Occipital lobe (tissue), 2 donors: ENCODE data around the gene OSGIN1. TPM values are rescaled to one million over a fixed set of nuclear protein-coding genes. Genes with fewer than 3 reads are reported as not detected.

ENCODE experiments used
- DNase-seq: peaks from one replicate; lab custom pipeline; 2025; lab: John Stamatoyannopoulos, UW
- total RNA-seq: library from RNA; depleted of rRNA; stranded (reverse); fragments of >200 nt; gene quantifications from one replicate; pipeline ENCODE4 v1.2.3, GENCODE V29; 2014

The OSGIN1 gene
- total RNA-seq, 1 donor from 2014 or later = 0.31 TPM

GRCh38 chr16:83926726-83927397, 26.2 kb upstream of the OSGIN1 start:
- peak; percentile 49 for DNase-seq

GRCh38 chr16:83928341-83929055, 24.5 kb upstream of the OSGIN1 start:
- no peak for DNase-seq

DNA sequence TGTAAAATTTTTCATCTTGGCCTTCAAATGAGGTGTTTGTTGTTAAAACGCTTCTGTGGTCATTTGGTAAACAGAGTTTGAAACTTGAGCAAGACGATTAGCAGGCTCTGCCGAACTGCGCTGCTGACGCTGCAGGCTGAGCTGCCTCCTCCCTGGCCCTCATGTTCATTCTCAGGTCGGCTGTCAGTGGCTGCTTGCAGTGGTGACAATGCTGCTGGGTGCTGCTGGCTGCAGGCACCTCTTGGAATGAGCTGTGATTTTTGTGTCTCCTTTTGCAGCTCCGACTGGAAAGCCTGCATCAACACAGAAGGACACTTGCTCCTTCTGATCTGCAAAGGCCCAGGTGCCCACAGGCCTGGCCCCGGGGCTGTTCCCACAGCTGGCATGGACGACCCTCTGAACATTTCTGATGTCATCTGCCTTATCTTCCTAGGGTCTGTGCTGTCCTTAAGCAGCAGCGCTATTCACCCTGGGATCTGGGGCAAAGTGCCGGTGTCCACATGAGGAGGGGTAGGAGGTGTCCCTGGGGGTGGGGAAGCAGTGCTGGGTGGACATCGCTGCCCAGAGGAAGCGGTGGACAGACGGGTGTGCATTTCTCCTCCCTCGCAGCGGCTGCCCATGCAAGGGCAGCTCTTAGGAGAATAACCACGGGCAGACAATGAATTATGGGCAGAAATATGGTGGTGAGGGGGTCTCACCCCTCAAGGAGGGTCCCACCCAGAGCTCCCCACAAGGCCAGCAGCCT, 23.1 kb upstream of the OSGIN1 start:
- DNase-seq = no peak

DNA sequence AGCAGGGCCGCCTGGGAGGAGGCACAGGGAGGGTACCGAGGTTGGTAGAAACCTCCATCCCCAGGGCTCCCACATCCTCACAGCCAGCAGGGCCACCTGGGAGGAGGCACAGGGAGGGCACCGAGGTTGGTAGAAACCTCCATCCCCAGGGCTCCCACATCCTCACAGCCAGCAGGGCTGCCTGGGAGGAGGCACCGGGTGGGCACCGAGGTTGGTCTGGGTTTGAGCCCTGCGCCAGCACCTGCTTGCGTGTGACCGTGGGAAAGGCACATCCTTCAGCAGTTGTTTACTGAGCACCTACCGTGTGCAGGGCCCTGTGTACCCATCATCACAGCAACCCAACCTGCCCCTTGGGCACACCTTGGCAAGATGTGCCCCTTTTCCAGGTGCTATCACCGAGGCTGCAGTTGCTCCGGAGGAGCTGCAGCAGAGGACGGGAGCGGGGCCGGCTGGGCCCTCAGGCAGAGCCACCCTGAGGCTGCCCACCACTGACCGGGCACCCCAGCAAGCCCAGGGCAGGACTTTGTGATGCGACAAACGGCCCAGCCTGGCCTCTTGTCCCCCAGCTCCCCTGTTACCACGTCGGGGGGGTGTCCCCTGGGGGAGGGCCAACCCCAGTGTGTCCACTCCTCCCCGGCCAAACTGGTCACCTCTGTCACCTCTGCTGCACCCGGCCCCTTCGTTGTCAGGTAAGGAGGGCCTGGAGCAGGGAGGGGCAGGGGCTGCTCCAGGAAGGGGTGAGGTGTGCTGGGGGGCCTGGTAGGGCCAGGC, 22.1 kb upstream of the OSGIN1 start:
- no peak for DNase-seq

DNA sequence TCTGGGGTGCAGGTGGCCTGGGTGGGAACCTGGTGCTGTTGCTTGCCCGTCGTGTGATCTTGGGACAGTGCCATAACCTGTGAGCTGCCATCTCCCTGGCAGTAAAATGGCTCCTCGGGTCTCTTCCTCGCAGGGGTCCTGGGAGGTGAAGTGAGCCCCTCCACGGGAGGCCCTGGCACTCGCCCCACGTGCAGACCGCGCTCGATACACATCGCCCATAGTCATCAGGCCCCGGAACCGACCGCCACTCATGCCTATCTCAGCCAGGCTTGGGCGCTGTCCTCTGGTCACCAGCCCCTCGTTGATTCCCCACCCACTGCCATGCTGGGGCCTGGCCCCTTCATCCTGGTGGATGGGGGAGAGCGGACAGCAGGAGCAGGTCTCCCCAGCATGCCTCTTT, 21.5 kb upstream of the OSGIN1 start:
- DNase-seq = no peak

DNA sequence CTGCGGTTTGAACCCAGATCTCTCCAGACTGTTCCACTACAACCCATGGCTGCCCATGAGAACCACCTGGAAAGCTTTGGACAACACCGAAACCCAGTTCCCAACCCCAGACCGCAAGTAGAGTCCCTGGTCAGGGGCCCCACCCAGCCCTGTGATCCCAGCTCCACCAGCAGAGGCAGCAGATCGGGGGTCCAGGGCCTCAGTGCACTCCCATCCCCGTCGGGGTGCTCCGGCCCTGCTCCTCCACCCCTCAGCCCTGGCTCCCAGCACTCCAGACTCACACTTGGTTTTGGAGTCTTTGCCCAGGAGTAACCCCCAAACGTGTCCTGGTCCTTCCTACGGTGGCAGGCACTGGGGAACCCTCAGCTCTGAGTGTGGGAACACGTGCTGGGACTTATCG, 20.7 kb upstream of the OSGIN1 start:
- no peak for DNase-seq

DNA sequence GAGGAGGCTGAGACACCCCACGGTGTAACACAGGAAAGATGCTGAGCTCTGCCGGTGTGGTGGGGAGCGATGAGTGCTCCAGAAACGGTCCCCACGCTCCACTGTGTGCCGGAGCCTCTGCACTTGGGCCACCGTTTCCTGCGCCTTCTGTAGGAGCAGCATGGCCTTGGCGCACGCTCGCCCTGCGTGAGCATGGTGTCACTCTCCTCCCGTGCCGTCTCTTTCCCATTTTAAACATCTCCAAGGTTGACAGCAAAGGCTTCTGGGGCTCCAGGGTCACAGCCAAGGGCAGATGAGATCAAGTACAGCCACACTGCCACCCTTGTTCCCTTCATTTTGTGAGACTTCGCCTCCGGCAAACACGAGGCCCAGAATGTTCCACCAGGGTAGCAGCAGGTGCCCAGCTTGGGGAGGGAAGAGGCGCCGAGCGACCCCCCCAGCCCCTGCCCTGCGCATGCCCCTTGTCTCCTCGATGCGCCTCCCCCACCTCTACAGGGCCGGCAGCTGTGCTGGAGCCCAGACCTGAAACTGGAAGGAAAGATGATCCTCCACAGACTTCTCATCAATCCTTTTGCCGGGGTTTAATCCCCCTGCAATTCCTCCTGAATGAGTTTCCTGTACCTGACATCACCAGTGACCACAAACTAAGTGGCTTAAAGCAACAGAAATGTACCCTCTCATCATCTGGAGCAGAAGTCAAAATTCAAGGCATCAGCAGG, 19.9 kb upstream of the OSGIN1 start:
- DNase-seq = no peak

DNA sequence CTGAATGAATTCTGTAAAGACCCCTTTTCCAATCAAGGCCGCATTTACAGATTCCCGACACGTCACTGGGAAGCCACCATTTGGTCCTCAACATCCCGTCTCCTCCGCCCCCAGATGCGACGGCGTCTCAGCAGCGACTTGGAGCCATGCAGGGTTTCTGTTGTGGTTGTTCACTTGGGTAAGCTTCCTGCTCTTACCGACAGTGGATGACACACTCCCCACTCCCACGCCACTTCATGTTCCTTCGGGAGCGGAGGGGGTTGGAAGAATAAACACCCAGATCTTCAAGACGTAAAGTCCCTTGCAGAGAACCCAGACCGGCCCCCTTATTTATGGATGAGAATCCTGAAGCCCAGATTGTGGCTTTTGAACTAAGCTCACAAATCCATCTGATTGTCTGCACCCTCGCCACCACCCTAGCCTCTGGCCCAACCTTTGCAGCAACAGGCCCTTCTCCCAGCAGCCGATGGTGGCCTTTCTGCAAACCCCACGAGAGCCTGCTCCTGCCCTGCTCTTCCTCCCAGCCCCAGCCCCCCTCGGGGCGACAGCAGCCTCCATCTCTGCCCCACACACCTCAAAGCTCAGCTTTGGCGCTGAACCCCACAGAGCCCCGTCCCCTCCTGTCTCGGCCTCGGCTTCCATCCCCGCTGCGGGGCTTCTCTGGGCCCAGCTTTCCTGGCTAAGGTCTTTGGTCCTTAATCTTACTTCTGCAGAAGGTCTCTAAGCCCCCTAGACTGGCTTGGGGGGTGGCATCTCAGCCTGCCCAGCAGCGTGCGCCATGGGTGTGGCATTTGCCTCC, 19.0 kb upstream of the OSGIN1 start:
- DNase-seq = peak; percentile 46

GRCh38 chr16:83934684-83934977, 18.4 kb upstream of the OSGIN1 start:
- DNase-seq = no peak

DNA sequence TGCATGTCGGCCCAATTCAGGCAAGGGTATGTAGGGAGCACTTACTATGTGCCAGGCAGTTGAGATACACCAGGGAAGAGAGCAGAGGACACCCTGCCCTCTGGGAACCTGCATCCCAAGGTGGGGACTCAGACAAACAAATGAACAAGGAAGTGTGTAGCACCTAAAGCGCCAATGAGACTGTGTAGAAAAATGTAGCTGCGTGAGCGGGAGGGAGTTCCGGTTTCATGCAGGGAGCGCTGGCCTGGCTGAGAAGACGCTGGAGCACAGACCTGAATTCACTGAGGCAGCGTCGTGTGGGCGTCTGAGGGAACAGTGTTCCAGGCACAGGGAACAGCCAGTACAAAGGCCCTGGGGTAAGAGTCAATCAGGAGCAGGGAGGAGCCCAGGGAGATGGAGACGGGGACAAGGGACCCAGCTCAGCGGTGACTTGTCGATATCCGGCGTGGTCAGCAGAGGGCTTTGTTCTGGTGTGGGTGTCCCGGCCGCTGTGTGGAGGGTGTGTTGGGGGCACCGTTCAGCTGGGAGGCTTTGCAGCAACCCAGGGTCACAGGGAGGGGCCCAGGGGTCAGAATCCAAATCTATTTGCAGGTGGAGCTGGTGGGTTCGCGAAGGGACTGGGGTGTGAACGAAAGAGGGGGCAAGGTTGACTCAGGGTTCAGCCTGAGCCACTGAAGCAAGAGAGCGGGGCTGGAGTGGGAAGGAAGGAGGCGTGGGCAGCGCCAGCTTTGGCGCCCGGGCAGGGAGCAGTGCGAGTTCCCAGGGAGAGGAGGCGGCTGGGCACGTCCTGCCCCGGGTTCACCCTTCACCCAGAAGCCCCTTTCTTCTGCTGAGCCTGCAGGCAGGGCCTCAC, 17.8 kb upstream of the OSGIN1 start:
- DNase-seq = no peak

DNA sequence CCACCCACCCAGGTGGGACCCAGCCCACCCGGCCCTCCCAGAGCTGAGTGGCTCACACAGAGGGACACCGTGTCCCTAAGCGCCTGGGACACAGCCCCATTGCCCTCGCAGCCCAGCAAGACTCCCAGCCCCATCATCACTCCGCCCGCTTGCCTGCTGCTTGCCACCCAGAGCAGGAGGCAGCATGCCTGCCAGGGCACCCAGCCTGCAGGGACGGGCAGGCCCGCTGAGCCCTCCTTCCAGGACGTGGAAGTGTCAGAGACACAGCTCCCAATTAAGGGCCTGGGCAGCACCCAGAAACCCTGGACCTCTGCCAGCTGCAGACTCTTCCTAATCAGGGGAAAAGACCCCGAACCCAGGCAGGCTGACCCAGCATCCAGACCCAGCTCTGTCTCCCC, 17.2 kb upstream of the OSGIN1 start:
- DNase-seq = no peak

- DNase-seq = no peak
Observed at GRCh38 chr16:83936581-83937165, 16.4 kb upstream of the OSGIN1 start.

DNA sequence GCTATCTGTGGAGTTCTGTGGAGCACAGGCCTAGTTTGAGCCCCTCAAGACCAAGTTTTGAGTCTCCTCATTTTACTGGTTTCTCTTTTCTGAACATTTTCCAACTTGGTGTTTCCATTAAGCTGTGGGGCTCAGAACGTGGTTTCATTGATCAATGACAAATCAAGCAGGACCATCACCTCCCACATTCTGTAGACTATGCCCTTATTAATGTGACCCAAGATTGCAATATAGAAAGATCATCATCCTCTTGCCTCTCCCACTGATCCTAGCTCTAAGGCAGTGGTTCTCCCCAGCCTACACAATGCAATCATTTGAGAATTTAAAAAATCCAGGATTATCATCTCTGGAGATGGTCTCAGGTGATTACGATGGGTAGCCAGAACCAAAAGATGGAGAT, 15.8 kb upstream of the OSGIN1 start:
- DNase-seq = no peak

- DNase-seq = no peak
Observed at GRCh38 chr16:83937922-83938885, 14.8 kb upstream of the OSGIN1 start.

- no peak for DNase-seq
Observed at GRCh38 chr16:83939266-83939855, 13.7 kb upstream of the OSGIN1 start.

- DNase-seq = no peak
Observed at GRCh38 chr16:83940119-83940518, 12.9 kb upstream of the OSGIN1 start.

- DNase-seq = no peak
Observed at GRCh38 chr16:83940630-83941378, 12.2 kb upstream of the OSGIN1 start.
